ENCODE results near the gene DHRS1.
A peak's percentile ranks its signal among the peaks of the same experiment; 100 is the strongest.

DHRS1 gene

DNA sequence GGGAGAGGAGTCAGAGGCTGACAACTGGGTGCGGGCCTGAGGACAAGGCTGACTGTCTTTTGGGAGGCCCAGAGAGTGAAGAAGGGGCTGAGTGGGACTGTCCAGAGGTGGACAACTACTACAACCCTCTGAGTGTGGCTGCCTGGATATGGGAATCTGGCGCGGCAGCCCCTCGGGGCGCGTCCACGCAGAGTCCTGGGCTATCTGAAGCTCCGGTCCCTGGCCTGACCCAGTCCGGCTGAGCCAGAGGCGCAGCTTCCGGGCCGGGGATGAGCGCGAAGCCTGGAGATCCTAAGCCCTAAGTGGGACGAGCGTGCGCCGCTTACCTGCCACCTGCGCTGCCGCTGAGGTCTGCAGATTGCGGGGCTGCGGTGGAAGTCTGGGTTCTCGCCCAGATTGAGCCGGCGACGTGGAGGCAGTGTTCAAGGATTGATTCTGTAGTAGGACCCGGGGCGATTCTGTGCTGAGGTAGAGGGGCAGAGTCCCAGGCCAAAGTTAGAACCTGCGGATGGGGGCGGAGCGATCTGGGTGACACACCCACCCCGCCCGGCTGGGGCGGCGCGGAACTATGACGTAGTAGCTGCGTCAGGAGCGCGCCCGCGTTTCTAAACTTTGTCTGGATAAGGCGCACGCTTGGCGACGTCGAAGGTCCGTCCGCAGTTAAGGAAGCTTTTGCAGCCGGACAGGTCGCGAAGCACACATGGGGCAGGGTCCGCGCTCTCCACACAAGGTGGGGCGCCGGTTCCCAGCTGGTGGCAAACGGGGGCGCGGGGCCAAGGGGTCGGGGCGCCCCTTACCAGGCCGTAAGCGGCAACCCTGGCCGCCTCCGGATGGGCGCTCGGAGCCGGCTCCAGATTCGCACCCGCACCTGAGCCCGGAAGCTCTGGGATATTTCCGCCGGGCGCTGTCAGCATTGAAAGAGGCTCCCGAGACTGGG is at the start of gene DHRS1, which contains the start of gene NOP9:
TSS of gene DHRS1 (minus strand) at position 526 of the 937 bp plus-strand sequence. CDS start 674 bp downstream, outside the sequence.
TSS of gene NOP9 (plus strand) at position 596 of the 937 bp plus-strand sequence. CDS start at position 701, 105 bp downstream.
- DNase-seq (ENCODE audit: low read depth in 2 of 2, low spot score in 1 of 2): peak; percentile 90 to 93

DNA sequence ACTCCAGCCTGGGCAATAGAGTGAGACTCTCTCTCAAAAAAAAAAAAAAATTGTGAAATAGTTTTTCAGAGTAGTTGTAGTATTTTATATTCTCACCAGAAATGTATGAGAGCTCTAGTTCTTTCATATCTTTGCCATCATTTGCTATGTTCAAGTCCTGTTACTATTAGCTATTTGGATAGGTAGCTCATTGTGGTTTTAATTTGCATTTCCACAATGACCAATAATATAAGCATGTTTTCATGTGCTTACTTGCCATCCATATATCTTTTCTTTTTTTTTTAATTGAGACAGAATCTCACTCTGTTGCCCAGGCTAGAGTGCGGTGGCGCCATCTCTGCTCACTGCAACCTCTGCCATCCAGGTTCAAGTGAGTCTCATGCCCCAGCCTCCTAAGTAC is 48.6 kb upstream of the DHRS1 start:
- no peak for DNase-seq (ENCODE audit: low read depth in 2 of 2, low spot score in 1 of 2)

DNA sequence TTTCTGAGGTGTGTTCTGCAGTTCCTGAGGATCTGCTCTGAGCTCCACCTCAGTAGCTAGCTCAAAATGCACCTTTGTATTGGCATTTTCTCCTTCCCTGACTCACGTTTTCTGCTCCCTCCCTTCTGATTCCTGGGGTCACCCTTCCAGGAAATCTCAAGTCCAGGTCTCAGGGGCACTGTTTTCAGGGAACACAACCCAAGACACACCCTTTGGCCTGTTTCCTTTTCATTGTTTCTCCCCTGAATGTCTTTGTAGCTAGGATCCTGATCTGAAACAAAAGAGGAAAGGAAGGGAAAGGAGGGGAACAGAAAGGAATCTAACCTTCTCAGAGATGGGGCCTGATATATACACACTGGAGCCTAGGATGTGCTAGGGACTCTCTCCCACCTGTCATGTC is 47.6 kb upstream of the DHRS1 start:
- DNase-seq (ENCODE audit: low read depth in 2 of 2, low spot score in 1 of 2): no peak

DNA sequence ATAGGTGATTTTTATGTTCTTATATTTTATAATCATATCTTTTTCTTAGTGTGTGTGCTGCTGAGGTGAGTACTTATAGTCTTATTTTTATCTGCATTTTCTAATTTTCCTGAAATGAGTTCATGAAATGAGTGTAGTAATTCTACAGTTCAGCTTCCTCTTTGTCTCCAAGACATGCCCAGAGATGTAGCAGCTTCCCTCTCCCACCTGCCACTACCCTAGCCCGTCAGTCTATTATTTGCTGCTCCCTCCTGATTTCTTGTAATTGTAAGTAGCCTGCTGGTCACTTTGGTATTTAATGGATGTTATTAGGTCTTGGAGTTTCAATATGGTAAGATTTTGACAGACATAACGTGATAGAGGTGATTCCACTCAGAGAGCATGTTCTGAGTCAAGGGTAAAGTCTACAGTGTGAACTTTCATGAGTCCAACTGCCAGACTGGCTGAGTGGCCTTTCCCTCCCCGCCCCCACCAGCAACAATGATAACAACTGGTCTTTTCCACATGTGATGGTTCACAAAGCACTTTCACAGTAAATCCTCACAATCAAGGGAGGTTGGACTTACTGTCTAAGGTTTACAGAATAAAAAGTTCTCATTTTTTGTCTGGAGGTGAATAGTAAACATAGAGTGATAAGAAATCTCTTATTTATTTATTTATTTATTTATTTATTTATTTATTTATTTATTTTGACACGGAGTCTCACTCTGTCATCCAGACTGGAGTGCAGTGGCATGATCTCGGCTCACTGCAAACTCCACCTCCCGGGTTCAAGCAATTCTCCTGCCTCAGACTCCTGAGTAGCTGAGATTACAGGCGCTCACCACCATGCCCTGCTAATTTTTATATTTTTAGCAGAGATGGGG is 44.4 kb upstream of the DHRS1 start:
- DNase-seq (ENCODE audit: low read depth in 2 of 2, low spot score in 1 of 2): no peak

DNA sequence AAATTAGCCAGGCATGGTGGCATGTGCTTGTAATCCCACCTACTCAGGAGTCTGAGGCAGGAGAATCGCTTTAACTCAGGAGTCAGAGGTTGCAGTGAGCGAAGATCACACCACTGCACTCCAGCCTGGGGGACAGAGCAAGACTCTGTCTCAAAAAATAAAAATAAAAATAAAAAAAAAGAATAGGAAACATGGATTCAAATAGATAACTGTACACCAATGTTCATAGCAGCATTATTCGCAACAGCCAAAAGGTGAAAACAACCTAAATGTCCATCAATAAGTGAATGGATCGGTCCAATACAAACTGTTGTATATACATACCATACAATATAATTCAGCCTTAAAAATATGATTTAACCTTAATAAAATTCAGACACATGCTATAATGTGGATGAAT is 43.3 kb upstream of the DHRS1 start:
- no peak for DNase-seq (ENCODE audit: low read depth in 2 of 2, low spot score in 1 of 2)

DNA sequence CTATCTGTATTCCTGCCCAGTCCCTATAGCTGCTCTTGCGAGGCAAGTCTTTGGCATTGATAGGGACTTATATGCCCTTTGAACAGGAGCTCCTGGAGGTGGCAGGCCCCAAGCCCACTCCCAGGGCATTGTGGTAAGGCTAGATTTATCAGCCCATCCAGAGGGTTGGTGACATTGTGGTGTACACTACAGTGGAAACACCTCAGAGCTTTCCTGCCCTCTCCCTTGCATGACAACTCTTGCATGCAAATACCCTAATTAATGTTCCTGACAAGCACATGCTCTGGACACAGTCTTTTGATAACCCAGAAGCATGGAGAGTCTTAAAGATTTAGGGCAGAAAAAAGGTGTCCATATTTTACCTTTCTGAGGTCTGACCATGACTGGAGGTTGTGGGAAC is 41.0 kb upstream of the DHRS1 start:
- no peak for DNase-seq (ENCODE audit: low read depth in 2 of 2, low spot score in 1 of 2)

DNA sequence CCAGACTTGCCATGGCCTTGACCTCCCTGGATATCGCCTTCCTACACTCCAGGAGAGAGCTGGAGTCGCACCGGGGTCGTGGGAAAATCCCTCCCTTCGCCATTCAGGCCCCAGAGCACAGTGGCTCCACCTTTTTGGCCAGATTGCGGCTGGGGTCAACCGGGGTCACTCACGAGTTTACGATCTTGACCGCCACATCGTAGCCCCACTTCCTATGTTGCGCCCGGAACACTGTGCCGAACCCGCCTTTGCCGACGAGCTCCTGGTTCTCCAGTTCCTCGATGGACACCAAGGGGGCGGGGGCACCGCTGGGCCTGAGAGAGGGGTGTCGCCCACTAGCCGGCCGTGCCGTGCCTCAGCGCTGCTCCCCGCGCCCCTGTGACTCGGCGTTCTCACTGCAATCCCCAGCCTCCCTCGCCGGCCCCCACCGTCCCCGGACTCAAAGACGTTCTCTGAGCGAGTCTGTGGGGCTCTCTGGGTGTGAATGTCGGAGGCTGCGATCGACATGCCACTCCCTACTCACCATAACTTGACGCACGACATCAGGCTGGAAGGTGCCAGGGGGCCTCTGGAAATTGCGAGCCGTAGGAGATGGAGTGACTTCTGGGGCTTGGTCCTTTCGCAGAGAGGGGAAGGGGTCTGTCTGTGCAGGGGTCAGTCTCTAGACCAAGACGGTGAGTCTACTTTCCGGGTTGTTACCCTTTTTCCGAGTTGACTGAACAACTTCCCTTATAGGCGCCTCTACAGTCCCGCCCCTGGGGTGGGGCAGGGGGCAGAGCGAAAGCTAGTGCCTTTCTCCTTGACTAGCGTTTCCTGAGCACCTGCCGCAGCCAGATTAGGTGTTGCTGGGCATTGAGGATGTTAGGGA is 39.9 kb upstream of the DHRS1 start, which contains the start of gene RIPK3:
TSS of gene RIPK3 (minus strand) at position 708 of the 868 bp plus-strand sequence. CDS start at position 543, 165 bp downstream.
- DNase-seq (ENCODE audit: low read depth in 2 of 2, low spot score in 1 of 2): peak in 1 of 2 donors; percentile 54

DNA sequence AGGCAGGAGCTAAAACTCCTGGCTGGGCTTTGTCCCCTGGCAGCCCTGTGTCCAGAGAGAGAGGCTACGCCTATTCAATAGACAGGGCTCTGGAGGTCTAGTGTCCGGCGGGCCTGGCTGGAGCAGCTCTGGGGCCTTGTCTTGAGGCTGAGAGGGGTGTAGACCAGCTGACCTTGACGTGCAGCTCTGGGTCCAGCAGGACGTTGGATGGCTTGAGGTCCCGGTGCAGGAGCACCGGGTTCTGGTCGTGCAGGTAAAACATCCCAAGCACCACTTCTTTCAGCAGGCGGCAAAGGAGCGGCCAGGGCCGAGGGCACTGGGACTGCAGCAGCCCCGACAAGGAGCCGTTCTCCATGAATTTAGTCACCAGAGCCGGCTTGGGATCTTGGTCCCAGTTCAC is 39.3 kb upstream of the DHRS1 start:
- DNase-seq (ENCODE audit: low read depth in 2 of 2, low spot score in 1 of 2): no peak

DNA sequence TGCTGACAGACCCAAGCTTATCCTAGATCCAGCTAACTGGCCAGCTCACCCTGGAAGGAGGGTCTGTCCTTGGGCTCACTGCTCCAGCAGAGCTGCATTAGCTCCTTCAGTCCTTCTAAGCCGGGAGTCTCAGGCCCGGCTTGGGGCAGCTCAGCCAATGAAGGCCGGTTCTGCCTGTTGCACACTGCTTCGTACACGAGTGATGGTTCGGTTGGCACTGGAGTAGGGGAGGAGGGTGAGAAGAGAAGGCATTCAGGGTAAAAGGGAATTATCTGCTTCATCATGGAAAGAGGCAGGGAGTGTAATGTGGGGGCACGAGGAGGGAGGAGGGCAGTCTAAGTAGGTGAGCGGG is 38.2 kb upstream of the DHRS1 start:
- DNase-seq (ENCODE audit: low read depth in 2 of 2, low spot score in 1 of 2): no peak

DNA sequence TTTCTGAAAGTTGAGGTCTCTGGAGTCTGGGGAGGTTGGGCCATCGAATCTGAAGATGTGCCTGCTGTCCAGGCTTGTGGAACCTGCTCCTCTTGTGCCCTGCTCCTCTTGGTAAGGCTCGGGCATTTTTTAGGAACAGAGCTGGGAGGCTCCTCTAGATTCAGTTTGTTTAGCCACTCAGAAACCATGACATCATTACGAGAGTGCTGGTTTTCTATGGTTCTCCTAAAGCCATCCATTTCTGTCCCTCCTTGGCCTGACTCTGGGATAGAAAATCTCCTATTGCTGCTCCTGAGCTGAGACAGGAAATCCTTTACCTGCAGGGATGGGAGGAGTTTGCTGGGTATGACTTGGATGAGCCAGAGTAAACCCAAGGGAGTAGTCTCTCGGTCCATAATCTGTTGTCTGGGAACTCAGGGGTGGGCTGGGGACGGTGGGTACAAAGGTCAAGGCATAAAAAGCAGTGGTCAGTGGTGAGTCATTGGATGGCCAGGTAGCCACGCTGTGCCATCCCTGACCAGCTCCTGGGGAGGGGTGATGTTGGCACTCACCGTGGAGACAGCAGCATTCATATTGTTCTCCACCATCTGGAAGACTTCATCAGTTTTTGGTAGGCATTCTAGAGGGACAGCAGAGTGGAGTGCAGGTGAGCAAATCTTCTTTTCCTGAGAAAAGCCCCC is 37.7 kb upstream of the DHRS1 start:
- DNase-seq (ENCODE audit: low read depth in 2 of 2, low spot score in 1 of 2): no peak

DNA sequence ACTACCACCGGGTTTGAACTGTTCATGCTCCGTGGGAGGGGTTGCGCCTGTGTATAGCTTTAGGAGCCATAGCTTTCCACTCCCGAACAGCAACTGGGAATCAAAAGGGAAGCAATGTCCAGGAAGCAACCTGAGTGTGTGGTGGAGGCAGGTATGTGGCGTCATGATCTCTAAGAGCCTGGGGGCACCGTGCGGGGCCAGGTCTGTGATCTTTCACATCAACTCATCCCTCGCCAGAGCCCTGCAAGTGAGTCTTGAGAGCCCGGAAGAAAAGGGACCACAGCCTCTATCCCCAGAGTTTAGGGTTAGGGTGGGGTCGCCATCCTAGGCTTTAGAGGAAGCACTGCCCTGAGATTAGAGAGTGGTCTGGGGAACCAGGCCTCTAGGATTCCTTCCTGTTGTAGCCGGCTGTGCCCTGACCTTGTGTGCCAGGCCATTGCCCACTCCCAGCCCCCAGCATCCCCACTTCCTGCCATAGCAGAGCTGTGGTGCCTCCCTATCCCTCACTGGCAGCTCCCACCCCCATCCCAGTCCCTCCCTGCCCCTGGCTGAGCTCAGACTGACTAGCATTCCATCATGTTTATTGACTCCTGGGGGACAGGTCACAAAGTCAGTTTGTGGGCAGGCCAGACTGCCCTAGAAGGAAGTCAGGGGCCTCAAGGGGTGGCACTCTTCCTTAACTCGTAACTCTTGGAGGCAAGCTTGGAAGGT is 36.0 kb upstream of the DHRS1 start:
- DNase-seq (ENCODE audit: low read depth in 2 of 2, low spot score in 1 of 2): no peak

DNA sequence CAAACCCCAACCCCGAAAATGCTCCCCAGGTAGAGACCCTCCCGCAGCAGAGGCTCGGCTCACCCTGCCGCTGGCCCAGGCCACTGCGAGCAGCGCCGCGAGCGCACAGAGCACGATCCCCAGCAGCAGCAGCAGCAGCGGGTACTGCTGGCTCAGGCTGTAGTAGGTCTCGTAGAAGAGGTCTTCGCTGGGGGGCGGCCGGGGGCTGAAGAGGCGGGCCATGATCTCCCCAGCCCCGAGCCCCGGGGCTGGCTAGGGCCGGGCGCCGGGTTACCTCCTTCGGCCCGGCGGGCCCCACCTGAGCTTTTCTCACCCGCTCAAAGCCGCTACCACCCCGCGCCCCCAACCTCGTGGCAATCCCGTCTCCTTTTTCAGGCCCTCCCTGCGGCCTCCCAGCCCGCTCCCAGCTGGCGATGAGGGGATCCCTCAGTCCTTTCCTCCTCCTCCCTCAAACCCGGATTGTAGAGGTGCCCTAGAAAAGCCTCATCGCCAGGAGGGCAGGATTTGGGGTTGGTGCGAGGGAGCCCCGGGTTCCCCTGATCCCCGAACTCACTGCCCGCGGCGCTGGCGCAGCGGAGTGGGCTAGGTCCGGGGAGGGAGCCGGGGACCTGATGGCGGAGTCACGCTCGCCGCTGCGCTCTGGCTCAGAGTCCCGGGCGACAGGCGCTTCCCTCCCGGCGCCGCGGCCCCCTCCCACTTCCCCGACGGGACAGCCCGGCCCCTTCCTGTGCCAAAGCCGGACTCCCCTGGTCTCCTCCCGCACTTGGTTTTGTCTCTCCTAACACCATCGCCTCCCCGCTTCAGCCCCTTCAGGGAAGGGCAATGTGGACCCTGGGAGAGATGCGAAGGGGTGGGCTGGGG is 35.1 kb upstream of the DHRS1 start, which contains the start of gene ADCY4:
TSS of gene ADCY4 (minus strand) at position 641 of the 861 bp plus-strand sequence. CDS start at position 222, 419 bp downstream.
- DNase-seq (ENCODE audit: low read depth in 2 of 2, low spot score in 1 of 2): no peak

DNA sequence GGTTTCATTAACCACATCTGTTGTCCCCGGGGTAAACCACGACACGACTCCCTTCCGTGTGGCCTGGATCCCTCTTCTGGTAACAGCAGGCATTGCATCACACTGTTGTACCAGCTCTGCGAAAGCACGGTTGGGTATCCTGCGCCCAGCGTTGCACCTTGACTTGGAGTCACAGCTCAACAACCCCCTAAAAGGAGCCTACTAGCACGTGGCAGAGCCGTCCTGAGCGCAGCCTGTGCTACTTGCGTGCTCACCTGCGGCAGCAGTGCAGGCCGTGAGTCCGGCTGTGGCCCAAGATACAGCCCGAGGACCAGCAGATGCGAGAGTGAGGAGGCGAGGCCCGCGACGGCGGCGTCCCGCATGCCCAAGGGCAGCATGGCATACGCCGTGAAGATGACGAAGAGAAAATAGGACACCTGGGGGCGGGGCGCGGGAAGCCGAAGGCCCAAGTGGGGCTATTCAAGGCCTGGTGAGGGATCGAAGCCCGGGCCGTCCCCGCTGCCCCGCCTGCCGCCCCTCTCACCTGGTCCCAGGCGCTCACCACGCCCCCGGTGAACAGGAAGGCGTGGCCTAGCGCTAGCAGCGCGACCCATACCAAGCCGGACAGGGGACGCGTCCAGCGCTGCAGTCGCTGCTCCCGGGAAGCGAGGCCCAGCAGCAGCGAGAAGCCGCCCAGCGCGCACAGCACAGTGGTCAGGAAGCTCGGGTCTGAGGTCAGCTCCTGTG is 32.9 kb upstream of the DHRS1 start:
- DNase-seq (ENCODE audit: low read depth in 2 of 2, low spot score in 1 of 2): peak; percentile 46 to 70

DNA sequence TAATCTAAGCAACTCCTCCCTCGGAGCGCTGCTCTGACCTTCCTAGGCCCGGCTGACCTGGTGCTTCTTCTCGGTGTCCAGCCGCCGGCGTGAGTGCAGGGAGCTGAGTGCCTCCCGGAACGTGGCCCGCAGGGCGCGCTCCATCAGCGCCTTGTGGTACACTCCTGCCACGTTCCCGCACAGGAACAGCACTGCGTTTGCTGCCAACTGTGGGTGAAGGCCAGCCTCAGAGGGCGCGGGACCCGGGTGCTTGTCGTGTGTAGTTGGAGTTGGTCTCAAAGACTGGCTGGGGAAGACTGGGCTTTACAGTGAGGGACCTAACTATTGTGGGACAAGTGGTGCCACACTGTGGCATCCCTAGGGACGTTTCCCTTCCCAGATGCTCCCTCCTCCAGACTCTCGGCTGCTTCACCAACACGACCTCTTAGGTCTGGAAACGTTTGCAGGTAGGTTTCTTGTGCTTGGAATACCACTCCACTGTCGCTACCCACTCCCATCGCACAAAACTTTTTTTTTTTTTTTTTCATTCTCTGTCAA is 32.2 kb upstream of the DHRS1 start:
- DNase-seq (ENCODE audit: low read depth in 2 of 2, low spot score in 1 of 2): no peak

DNA sequence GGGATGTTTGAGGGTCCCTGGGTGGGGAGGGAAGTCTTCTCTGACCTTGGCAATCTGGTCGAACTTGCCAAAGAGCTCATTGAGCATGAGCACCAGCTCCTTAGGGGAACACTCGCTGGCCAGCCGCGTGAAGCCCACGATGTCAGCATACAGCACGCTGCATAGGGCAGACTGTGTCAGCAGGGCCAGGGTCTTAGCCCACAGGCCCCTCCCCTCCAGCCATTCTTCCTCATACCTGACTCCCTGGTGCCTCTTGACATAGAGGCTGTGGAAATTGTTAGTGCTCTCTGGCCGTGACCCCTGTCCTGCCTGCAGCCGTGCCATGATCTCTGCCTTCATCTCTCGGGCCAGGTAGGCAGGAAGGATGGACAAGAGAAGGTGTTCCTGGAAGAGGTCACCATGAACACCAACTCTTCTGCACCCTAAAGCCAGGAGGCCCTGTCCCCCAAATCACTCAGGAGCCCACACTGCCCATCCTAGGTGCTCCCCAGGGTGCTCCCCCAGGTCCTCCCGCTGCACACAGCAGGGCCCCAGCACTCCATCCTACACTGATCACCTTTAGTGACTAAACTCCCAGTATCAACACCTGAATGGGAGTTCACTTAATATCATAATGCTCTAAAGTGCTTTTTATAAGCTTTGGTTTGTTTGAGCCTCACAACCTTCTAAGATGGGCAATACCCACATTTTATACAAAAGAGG is 31.5 kb upstream of the DHRS1 start:
- DNase-seq (ENCODE audit: low read depth in 2 of 2, low spot score in 1 of 2): no peak

DNA sequence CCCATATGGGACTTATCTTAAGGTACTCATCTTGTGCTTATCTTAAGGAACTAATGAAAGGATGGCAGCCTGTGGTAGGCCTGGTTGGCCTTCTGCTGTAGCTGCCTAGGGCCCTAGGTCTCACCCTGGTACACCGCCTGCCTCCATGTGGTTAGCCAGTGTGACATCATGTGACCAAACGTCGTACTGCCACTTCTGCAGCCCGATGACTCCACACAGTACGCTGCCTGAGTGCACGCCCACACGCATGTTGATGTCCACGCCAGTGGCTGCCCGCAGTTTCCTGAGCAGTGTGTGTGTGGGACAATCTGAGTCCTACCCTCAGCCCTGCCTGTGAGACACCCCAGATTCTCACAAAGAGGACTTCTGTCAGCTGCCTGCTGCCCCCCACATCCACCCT is 30.2 kb upstream of the DHRS1 start:
- DNase-seq (ENCODE audit: low read depth in 2 of 2, low spot score in 1 of 2): peak; percentile 42 to 46

DNA sequence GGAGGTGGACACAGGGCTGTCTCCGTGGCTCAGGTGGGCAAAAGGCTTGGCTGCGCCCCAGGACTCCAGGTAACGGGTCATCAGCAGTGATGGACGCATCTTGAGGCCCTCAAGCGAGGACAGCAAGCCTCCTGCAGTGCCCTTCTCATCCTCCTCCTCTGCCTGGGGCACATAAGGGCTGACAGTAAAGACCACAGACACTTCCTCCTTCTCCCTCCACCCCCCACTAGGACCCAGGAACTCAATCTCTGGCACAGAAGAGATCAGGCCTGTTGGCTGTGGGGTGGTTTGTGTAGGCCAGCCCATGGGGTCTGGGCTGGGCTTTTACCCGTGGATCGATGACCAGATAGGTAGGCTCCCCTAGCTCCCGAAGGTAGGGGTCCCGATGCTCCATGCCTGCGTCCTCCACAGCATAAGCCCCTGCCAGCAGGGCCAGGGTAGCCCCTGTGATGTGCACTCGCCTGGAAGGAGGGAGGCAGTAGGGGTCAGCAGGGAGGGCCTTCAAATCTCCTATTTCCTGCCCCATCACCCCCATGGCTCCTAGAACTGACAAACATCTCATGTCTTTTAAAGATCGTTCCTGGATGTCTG is 29.6 kb upstream of the DHRS1 start:
- DNase-seq (ENCODE audit: low read depth in 2 of 2, low spot score in 1 of 2): no peak
